HG03442 (cell line): ENCODE measurements around the gene CNGB1.
A peak's percentile ranks its signal among the peaks of the same experiment; 100 is the strongest.
"Not testable (repeated sequence)": the region's sequence is repeated elsewhere in the genome, so short reads cannot be mapped to it uniquely, and the experiment has no call there.

Source experiments
- ATAC-seq: cut with Tn5 transposase; IDR thresholded peaks from one replicate; pipeline ENCODE4 v1.9.1; 2021; ENCODE audit warnings: mild to moderate bottlenecking, moderate library complexity; ENCODE audit not compliant: unreplicated experiment

The CNGB1 gene

GRCh38 chr16:57997528-57998265 lies 26.8 kb upstream of the CNGB1 start:
- ATAC-seq, result no peak

- no peak for ATAC-seq
Measured at GRCh38 chr16:57997176-57997527, 26.2 kb upstream of the CNGB1 start.

GRCh38 chr16:57996406-57997175 lies 25.7 kb upstream of the CNGB1 start:
- no peak for ATAC-seq

- no peak for ATAC-seq
Measured at GRCh38 chr16:57995721-57996405, 24.9 kb upstream of the CNGB1 start.

GRCh38 chr16:57994778-57995177 lies 23.9 kb upstream of the CNGB1 start:
- ATAC-seq, result peak; percentile 50

- ATAC-seq, result no peak
Measured at GRCh38 chr16:57994361-57994760, 23.4 kb upstream of the CNGB1 start.

- ATAC-seq, result no peak
Measured at GRCh38 chr16:57993897-57994296, 23.0 kb upstream of the CNGB1 start.

- no peak for ATAC-seq
Measured at GRCh38 chr16:57993438-57993837, 22.5 kb upstream of the CNGB1 start.

GRCh38 chr16:57992084-57992483 lies 21.2 kb upstream of the CNGB1 start:
- no peak for ATAC-seq

- no peak for ATAC-seq
Measured at GRCh38 chr16:57991551-57992059, 20.7 kb upstream of the CNGB1 start.

- ATAC-seq, result no peak
Measured at GRCh38 chr16:57988929-57989328, 18.0 kb upstream of the CNGB1 start.

GRCh38 chr16:57987441-57988177 lies 16.7 kb upstream of the CNGB1 start:
- no peak for ATAC-seq

- no peak for ATAC-seq
Measured at GRCh38 chr16:57986196-57986595, 15.3 kb upstream of the CNGB1 start.

GRCh38 chr16:57985204-57986181 lies 14.6 kb upstream of the CNGB1 start:
- ATAC-seq, result peak; percentile 15

- ATAC-seq, result peak; percentile 81
Measured at GRCh38 chr16:57984443-57985203, 13.7 kb upstream of the CNGB1 start.

GRCh38 chr16:57982385-57982784 lies 11.5 kb upstream of the CNGB1 start:
- ATAC-seq, result no peak

GRCh38 chr16:57981636-57982035 lies 10.7 kb upstream of the CNGB1 start:
- ATAC-seq, result no peak

- ATAC-seq, result no peak
Measured at GRCh38 chr16:57979006-57979585, 8.2 kb upstream of the CNGB1 start.

- not testable (repeated sequence) for ATAC-seq
Measured at GRCh38 chr16:57978070-57978465, 7.1 kb upstream of the CNGB1 start.
